ENCODE data around the gene DHRS11.

DHRS11 gene, protein sequence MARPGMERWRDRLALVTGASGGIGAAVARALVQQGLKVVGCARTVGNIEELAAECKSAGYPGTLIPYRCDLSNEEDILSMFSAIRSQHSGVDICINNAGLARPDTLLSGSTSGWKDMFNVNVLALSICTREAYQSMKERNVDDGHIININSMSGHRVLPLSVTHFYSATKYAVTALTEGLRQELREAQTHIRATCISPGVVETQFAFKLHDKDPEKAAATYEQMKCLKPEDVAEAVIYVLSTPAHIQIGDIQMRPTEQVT

DNA sequence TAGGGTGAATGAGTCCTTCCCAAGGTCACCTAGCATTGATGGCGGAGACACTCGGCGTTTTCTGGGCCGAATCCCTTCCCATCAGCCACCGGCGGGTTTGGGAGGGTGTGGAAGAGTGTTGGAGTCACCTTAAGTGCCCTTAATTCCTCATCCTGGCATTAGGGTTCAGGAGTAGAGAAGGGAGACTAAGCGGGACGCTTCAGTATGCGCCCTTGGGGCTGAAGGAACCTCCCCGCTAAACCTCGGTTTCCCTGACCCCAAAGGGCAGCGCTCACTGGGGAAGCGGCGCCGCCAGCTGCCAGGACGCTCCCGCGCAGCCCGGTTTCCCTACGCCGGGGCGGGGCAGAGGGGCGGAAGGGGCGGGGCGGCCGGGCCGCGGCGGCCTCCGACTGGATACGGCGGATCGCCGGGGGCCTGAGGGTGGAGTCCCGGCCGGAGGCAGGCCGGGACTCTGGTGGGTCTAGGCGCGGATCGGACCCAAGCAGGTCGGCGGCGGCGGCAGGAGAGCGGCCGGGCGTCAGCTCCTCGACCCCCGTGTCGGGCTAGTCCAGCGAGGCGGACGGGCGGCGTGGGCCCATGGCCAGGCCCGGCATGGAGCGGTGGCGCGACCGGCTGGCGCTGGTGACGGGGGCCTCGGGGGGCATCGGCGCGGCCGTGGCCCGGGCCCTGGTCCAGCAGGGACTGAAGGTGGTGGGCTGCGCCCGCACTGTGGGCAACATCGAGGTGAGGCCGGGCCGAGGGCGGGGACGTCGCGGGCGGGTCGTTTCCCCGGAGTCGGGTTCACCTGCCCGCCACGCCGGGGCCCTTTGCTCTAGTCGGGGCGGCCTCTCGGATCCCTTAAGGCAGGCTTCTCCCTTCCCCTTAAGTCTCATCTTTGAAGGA, at the start of gene DHRS11:
TSS of gene DHRS11 (plus strand) at position 446 of the 882 bp plus-strand sequence. CDS start at position 577, 131 bp downstream.
- peak; percentile 44 to 58 for DNase-seq (ENCODE audit: low read depth in 2 of 2, low spot score in 1 of 2)

DNA sequence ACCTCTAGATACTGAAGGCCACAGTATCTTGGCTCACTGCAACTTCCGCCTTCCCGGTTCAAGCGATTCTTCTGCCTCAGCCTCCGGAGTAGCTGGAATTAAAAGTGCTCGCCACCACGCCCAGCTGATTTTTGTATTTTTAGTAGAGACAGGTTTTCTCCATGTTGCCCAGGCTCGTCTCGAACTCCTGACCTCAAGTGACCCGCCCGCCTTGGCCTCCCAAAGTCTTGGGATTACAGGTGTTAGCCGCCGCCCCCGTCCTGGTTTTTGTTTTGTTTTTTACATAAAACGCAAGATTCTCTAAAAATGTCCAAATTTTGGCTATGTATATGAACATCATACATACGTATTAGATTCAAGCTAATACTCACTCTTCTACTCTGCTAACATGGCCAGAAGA, 48.9 kb upstream of the DHRS11 start:
- DNase-seq (ENCODE audit: low read depth in 2 of 2, low spot score in 1 of 2) = no peak

DNA sequence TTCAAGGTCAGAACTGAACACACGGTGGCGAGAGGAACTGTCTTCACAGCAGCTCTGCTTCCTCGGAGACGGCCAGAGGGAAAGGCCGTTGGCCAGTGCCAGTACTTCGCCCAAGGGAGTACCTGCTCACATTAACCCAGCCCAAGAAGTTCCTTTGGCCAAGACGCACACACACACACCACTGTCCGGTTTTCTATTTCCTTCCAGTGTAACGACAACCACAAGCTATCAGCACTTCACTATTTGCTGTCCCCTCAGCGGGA, 47.7 kb upstream of the DHRS11 start:
- DNase-seq (ENCODE audit: low read depth in 2 of 2, low spot score in 1 of 2) = no peak

DNA sequence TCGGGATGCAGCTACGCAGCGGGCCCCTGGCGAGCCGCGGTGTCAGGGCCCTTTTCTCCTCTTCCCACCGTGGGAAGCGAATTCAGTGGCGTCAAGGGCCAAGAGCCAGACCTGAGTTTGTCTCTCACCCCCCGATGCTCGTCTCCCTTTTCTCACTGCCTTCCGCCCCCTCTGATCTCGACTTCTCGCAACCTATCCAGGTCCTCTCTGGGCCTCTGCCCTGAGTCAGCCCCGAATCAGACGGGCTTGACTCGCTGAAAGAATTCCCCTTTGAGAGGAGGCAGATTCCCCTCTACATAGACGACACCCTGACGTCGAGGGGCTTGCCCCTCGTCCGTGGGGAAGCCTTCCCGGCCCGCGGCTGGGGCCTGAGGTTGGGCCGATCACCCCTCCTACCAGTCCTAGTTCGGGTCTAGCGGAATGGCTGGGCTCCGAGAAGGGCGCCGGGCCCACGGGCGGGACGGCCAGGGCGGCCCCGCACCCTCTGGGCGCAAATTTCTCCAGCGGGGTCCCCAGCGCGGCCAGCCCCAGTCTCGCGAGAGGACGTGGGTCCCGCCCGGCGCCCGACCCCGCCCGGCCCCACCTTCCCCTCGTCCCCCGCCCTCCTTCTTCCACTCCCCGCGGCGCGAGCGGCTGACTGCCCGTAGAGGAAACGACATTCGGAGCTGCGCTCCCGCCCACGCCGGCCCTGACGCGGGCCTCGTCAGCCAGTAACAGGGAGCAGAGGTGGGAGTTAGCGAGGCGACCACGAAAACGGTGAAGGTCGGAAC, 47.2 kb upstream of the DHRS11 start, which contains the start of gene GGNBP2:
TSS of gene GGNBP2 (plus strand) at position 613 of the 770 bp plus-strand sequence. CDS start 806 bp downstream, outside the sequence.
- DNase-seq (ENCODE audit: low read depth in 2 of 2, low spot score in 1 of 2) = peak; percentile 80 to 82

DNA sequence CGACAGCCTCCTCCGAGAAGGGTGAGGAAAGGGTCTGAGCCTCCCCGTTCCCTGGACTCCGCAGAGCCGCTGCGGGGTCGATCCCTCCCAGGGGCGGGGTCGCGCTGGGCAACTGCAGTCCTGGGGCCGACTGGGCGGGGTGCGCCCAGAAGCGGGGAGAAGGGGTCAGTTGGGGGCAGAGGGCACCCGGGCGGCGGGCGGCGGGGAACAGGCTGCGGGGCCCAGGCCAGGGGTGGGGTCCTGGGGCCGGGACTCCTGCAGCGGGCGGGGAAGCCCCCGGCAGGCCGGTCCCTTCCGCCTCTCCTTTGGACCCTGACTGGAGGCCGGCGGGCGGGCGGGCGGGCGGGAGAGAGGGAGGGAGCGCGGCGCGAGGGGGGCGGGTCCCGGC, 46.6 kb upstream of the DHRS11 start:
- DNase-seq (ENCODE audit: low read depth in 2 of 2, low spot score in 1 of 2) = no peak

DNA sequence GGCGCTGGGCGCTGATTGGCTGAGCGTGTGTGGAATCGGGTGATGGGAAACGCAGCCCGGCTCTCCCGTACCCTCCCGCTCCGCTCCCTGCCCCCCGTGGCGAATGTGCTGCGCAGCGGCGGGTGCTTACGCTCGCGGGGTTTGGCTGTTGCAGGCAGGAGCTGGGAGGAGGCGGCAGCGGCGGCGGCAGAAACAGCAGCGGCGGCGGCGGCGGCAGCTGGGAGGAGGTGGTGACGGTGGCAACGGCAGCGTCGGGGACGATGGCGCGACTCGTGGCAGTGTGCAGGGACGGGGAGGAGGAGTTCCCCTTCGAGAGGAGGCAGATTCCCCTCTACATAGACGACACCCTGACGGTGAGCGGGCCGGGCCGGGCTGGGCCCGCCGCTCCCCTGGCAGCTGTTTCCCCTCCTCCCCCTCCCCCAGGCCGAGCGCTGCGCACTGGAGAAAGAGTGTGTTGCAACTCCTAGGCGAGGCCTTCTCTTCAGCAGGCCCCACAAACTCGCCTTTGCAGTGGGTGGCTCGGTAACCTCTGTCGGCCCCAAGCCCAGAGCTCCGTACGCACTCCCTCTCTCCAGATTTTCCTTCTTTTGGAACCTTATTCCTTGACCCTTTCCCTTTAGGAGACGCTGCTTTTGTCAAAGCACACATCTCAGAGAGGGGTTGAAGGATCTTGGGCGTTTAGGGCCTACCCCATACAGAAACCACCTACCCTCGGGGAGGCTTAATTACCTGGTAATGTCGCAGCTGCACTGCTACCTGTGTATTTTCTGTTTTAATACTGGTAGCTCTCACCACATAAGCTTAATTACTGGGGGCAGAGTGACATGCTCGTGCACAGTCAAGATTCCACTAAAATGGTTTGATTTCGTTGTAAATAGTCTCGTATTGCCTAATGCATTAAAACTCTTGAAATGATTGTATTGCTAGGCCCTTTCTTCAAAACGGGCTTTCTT, 45.9 kb upstream of the DHRS11 start:
- DNase-seq (ENCODE audit: low read depth in 2 of 2, low spot score in 1 of 2) = peak; percentile 80 to 94

DNA sequence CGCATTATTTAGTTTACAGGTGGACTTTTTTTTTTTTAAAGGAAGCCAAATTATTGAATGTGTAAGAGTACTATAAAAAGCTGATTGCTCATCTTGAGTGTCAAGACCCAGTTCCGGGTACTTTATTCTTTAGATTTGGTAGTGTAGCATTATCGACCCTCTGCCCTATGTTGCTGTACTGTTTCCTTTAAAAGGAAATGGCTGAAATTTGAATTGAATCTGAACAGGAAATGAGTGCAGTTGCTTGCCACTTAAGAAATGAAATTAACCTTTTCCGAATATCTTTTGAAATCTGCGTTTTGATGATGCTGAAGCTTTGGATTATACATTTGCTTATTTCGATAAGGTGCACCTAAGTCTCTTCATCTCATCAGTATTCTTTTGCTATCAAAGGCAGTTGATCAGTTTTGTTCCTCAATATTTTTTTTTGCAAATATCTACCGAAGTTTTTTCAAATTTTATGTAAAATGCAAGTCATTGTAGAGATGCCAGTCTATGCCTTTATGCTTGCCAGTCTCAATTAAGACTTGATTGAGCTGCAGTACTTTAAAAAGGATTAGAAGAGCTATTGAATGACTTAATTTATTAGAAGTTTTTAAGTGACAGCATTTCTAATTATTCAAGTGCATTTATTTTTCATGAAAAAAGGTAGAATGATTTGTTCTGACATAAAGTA, 45.1 kb upstream of the DHRS11 start:
- no peak for DNase-seq (ENCODE audit: low read depth in 2 of 2, low spot score in 1 of 2)

DNA sequence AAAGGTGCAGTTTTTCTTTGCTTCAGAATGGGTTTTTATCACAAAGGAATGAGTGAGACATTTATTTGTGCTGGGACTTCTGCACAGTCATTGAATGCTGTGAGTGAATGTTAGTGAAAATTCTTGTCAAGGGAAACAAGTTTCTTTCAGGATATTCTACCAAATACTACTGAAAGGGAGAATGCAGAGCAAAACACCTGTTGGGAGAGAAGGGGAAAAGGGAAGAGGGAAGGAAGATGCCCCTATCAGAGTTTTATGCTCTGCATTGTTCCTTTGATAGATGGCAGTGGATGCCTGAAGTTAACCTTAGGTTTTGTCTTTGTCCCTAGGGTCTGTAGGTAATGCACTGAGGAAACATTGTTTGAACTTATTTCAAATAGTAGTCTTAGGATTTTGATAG, 43.9 kb upstream of the DHRS11 start:
- no peak for DNase-seq (ENCODE audit: low read depth in 2 of 2, low spot score in 1 of 2)

DNA sequence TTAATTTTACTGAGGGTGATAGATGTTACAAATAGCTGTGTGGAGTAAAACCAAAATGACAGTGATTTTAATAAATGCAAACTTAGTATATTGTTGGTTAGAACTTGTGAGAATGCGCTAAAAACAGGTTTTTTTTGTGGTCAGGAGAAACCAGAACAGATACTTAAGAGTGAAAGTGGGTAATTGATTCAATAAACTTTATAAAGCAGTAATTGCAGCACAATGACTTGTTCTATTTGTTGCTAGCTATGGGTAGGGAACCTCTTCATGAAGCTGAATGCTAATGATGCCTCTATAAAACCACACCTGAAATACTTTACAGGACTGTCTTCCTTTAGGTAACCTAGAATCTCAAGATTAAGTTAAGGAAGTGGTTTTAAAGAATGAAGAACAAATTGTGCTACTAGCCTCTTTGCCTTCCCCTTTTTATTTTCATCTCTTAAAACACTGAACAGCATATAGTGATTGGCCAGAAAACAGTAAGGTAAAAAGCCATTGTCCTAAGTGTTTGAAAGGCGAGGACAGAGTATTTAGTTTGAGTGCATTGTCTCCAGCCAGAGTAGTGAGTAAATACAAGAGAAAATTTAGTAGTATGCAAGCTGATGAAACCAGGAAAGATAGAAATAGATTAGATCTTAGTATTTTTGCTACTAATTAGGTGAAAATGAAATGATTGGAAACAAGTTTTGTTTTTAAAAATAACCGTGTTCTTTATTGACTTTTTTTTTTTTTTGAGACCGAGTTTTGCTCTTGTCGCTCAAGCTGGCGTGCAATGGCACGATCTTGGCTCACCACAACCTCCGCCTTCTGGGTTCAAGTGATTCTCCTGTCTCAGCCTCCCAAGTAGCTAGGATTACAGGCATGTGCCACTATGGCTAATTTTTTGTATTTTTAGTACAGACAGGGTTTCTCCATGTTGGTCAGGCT, 40.9 kb upstream of the DHRS11 start:
- no peak for DNase-seq (ENCODE audit: low read depth in 2 of 2, low spot score in 1 of 2)

DNA sequence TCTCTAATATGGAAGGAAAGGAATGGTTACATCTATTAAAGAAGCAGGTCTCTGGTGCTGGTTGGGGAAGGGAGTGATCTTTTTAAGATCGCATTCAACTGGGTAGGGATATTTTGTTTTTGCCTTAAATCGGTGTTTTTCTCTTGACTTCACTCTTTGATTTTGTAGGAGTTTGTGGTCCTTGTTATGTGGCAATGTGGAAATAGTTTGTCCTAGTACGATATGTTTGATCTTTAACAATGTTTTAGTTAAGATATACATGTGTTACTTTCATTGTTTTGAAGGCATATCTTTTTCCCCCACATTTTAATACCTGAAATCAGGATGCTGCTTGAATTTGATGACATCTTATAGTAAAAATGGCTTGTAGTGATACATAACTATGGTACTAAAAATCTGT, 38.2 kb upstream of the DHRS11 start:
- DNase-seq (ENCODE audit: low read depth in 2 of 2, low spot score in 1 of 2) = no peak

DNA sequence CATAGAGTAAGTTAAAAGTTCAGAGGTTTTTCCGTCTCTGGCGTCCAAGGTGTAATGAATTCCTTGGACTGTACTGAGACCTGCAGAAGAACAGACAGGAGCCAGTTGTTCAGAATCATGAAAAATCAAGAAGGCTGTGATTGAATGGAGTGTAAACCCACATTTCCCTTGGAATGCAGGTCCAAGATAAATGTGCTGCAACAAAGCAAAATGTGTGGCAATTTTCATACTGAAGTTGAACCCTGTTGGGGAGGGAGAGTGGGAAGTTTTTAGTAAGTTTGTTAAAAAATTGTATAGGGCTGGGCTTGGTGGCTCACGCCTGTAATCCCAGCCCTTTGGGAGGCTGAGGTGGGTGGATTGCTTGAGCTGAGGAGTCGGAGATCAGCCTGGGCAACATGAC, 25.6 kb upstream of the DHRS11 start:
- no peak for DNase-seq (ENCODE audit: low read depth in 2 of 2, low spot score in 1 of 2)

DNA sequence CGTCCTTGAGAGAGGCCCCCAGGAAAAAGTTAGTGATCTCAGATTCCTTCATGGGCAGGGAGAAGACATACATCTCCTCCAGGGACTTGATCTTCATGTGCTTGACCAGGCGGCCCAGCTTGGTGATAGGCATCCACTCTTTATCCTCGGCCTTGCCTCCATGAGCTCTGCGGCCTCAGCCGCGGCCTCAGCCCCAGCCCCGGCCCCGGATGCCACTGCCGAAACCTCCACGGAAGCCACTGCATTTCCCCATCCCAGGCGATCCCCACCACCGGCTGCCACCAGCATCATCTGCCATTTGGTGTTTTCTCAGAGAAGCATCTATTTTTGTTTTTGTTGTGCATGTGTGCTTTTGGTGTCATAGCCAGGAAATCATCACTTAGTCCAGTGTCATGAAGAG, 16.7 kb upstream of the DHRS11 start:
- DNase-seq (ENCODE audit: low read depth in 2 of 2, low spot score in 1 of 2) = no peak

DNA sequence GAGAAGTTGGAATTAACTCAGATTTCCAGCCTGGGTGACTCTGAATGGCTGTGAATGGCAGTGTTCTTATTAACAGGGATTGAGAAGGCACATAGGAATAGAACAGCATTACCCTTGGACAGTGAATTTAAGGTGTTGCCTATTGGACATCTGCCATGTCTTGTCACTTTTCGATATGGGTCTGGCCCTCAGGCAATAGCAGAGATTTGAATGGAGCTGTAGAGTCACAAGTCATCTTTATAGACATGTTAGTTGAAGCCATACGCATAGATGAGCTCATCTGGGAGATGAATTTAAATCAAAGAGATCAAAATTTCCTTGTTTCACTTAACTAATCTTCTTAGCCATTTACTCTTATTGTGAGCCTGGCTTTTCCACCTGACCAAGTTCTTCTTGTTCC, 14.9 kb upstream of the DHRS11 start:
- no peak for DNase-seq (ENCODE audit: low read depth in 2 of 2, low spot score in 1 of 2)

DNA sequence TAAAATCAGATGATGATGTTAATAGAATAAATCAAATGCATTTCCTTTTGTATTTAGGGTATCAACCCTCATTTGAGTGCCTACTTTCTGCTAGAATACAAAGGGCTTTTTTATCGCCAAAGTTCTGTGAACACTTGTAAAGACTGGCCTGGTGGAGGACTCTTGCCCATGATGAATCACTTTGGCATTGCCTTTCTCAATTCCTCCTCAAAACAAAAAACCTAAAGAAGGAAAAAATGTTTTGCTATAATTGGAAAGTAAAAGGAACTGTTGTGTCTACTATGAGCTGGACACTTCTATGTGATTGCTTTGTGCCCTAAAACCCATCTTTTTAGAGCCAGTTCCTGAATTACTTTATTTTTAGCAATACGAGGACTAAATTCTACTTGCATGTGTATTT, 13.0 kb upstream of the DHRS11 start:
- no peak for DNase-seq (ENCODE audit: low read depth in 2 of 2, low spot score in 1 of 2)

DNA sequence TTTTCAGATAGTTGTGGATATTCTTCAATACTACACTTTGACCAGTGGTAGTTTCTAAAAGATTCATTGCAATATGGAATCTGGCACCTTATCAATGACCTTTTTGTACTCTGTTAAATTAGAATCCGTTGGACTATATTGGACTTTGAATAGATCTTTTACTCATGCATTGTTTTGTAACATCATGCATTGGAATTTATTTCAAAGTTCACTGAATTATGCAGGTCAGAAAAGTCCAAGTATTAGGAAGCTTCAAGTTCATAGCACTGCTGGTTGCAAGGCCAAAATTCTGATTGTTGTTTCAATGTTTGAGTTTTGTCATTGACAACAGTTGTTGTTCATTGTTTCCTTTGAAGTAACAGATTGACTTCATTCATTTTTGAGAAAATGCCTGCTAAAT, 7.9 kb upstream of the DHRS11 start:
- DNase-seq (ENCODE audit: low read depth in 2 of 2, low spot score in 1 of 2) = no peak

DNA sequence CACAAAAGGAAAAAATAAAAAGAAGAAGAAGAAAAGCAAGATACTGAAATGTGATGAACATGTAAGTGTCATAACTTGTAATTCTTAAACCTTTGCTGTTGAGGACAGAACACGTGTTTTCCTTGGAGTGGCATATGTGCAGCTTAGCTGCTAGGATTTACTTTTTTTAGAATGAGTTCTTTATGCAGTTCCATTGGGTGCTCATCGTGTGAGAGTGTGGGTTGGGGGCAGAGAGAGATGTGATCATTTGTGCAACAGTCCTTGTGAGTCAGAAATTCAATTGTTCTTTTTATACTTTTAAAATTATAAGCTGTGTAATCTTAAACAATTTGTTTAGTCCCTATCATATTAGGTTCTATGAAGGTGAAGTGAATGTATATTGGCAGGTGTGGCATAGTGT, 5.5 kb upstream of the DHRS11 start:
- no peak for DNase-seq (ENCODE audit: low read depth in 2 of 2, low spot score in 1 of 2)

DNA sequence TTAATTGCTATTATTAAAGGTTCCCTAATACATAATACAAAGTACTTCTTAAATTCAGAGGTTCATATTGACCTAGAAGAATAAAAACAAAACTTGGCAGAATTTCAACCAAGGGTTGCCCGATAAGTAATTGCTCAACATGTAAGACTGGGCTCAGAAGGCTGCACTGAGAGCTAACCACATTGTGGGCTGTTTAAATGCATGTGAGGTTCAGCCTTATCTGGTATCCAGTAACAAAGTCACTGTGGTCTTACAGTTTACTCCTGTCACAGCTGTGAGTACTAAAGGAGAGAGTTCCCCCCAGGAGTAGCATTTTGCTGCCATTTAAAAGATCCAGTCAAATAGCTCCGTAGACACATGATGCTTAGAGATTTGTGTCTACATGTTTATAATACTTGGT, 1.6 kb upstream of the DHRS11 start:
- no peak for DNase-seq (ENCODE audit: low read depth in 2 of 2, low spot score in 1 of 2)

DNA sequence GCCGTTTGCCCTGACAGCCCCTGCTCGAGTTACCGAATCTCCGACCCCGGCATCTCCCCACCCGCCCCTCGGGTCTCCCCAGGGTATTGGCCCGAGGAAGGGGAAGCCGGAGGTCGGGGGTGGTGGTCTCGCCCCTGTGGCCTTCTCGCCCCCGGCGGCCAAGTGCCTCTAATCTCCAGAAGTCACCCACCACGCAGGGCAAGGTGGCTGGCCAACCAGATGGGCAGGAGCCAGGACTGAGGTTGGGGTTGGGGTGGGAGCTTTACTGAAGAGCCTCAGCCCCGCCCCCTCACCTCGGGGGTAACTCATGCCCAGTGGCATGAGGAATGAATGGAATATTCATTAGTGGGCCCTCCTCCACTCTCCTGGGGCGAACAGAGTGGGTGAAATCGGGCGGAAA, 637 bp downstream of the DHRS11 start:
- DNase-seq (ENCODE audit: low read depth in 2 of 2, low spot score in 1 of 2) = no peak

DNA sequence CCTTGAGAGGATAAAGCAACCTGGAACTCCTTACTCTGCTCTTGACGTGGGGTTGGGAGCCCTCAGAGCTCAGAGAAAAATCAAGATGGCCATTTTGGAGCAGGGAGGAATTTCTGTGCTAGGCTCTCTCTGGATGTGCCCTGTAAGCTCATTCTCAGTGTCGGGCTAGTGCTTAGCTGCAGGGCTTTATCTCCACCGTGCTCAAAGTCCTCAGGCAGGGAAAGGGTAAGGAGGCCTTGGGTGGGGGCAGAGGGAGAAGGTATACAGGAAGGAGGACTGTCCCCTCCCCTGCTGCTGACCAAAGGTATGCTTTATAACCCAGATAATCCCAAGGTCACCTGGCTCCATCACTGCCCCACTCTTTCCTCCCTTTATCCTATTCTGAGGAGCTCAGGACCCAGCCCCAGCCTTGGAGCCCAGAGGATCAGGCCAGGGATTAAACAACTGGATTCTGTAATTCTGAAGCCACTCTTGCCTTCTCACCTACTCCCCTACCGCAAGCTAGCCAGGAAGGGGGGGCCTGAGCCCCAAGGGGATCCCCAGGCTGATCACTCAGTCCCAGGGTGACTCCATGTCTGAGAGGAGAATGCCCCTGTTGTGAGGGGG, 1.1 kb downstream of the DHRS11 start:
- DNase-seq (ENCODE audit: low read depth in 2 of 2, low spot score in 1 of 2) = no peak

All from stimulated activated CD8-positive, alpha-beta memory T cell treated with anti-CD3 and anti-CD28 coated beads, Interleukin-4, amount 100 ng/mL, for 1 hour (primary cell).